ENCODE results near the gene NCKAP5. TPM values are rescaled to one million over a fixed set of nuclear protein-coding genes. Genes with fewer than 3 reads are reported as not detected.

Gene NCKAP5
- total RNA-seq, 1 donor from 2014 or later = 8.8 TPM

DNA sequence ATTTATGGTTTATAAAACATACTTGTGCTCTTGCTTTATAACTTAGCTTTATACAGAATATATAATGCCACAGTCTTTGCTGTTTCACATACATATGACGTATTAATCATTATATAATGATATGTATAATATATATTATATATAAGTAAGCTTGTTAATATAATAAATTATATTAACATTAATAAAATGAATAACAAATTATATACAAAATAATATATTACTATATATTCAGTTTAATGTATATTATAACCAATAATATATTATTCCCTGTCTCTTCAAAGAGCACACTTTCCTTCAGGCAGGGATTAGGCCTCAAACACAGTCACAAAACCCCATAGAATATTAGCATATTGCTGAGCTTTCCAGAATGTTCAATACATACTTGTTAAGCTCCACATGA is 427.6 kb downstream of the NCKAP5 start:
- no peaks in the 10 kb centered on the region for H3K27me3 ChIP-seq
- DNase-seq (ENCODE audit: extremely low spot score in 2 of 2) = no peak
- TF ChIP-seq, protein P1, sequence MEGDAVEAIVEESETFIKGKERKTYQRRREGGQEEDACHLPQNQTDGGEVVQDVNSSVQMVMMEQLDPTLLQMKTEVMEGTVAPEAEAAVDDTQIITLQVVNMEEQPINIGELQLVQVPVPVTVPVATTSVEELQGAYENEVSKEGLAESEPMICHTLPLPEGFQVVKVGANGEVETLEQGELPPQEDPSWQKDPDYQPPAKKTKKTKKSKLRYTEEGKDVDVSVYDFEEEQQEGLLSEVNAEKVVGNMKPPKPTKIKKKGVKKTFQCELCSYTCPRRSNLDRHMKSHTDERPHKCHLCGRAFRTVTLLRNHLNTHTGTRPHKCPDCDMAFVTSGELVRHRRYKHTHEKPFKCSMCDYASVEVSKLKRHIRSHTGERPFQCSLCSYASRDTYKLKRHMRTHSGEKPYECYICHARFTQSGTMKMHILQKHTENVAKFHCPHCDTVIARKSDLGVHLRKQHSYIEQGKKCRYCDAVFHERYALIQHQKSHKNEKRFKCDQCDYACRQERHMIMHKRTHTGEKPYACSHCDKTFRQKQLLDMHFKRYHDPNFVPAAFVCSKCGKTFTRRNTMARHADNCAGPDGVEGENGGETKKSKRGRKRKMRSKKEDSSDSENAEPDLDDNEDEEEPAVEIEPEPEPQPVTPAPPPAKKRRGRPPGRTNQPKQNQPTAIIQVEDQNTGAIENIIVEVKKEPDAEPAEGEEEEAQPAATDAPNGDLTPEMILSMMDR (IDR thresholded peaks at IDR 0.05) = no peak
- TF ChIP-seq POLR2AphosphoS5 (IDR thresholded peaks at IDR 0.05; ENCODE audit: insufficient read depth in 1 of 2, low read depth in 1 of 2) = no peak
- no peak for TF ChIP-seq POLR2A (IDR thresholded peaks at IDR 0.05)
- H3K4me3 ChIP-seq = no peak overlapping the region
- no peaks in the 10 kb centered on the region for H3K4me1 ChIP-seq
- no peaks in the 10 kb centered on the region for H3K9me3 ChIP-seq
- intact Hi-C loops (cut with DNase I) = no loop called here
- H3K36me3 ChIP-seq = no peaks in the 10 kb centered on the region
- H3K27ac ChIP-seq = no peak overlapping the region

DNA sequence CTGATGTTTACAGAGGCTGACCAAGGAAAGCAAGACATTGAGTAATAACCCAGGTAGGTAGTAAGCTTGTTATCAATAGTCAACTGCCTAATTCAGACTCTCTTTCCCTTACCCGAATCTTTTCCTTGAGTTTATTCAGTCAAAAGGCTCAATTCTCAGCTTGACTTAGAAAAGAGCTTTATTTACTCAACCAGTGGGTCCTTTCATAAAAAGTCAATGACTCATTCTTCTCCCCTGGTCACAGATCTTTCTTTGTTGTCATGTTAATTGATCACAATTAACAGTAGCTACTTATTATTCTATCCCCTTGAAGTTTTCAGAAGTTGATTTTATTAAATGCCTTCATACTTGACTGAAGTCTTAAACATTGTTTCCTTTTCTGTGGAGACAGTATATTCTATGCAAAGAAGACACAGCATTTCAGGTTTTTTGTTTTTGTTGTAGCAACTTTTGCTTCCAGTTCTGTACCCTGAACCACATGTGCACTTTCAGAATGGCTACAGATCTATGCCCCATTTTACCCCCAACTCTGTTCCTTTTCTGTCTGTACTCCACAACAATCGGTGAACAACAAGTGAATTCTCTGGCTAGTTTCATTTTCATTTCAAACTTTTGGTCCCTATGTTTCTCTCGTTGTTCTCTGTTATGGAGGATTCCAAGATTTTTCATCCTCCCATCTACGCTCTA is 428.3 kb downstream of the NCKAP5 start:
- no peaks in the 10 kb centered on the region for H3K4me1 ChIP-seq
- H3K36me3 ChIP-seq = no peaks in the 10 kb centered on the region
- no peak for DNase-seq (ENCODE audit: extremely low spot score in 2 of 2)
- H3K27me3 ChIP-seq = no peaks in the 10 kb centered on the region
- no peak overlapping the region for H3K27ac ChIP-seq
- H3K9me3 ChIP-seq = no peaks in the 10 kb centered on the region
- no peak for TF ChIP-seq POLR2A (IDR thresholded peaks at IDR 0.05)
- TF ChIP-seq, protein P1 (IDR thresholded peaks at IDR 0.05) = no peak
- no peak for TF ChIP-seq POLR2AphosphoS5 (IDR thresholded peaks at IDR 0.05; ENCODE audit: insufficient read depth in 1 of 2, low read depth in 1 of 2)
- H3K4me3 ChIP-seq = no peak overlapping the region
- intact Hi-C loops (cut with DNase I) = no loop called here

DNA sequence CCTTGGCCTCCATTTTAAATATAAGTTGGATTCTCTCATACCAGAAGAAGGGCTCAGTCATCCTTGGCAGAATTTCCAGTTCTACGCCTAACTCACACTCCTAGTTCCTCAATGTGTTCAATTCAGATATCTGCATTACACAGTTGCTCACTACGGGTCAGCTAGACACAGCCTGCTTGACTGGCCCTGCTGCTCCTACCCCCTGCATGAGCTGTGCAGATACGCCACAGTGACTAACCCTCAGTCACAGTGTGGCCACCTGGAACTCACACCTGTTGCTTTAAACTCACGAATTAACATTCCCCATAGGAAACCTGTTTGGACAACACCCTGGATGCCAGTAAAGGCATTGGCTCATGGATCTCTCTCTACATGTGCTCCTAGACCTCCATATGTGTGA is 429.6 kb downstream of the NCKAP5 start:
- H3K9me3 ChIP-seq = no peaks in the 10 kb centered on the region
- TF ChIP-seq POLR2A (IDR thresholded peaks at IDR 0.05) (no peak), POLR2AphosphoS5 (IDR thresholded peaks at IDR 0.05; ENCODE audit: insufficient read depth in 1 of 2, low read depth in 1 of 2) (no peak)
- TF ChIP-seq, protein P1 (IDR thresholded peaks at IDR 0.05) = no peak
- intact Hi-C loops (cut with DNase I) = no loop called here

DNA sequence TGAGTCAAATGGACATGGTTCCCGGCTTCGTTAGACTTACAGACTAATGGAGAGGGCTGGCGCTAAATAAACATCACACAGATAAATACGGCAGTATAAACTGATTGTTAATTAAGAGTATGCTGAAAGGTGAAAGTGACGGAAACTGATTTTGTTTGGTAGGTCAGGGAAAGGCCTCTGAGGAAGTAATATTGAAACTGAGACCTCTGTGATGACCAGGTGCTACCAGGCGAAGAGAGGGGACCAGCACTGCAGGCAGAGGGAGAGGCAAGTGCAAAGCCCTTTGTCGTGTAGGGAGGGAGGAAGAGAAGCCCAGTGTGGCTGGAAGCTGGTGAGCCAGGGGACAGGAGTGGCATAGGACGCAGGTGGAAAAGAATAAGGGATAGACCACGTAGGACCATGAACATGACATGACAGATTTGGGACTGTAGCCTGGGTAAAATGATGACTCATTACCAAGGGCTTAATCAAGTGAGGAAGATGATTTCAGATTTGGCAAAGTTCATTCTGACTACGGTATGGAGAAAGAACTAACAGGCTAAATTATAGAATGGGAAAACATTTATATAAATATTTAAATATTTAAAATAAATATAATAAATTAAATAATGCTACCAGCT is 433.1 kb downstream of the NCKAP5 start:
- Histone ChIP-seq H3K4me1 (no peaks in the 10 kb centered on the region), H3K4me3 (no peak overlapping the region), H3K36me3 (no peaks in the 10 kb centered on the region), H3K27ac (no peak overlapping the region), H3K27me3 (no peaks in the 10 kb centered on the region), H3K9me3 (no peaks in the 10 kb centered on the region)
- intact Hi-C loops (cut with DNase I) = no loop called here
- TF ChIP-seq POLR2AphosphoS5 (IDR thresholded peaks at IDR 0.05; ENCODE audit: insufficient read depth in 1 of 2, low read depth in 1 of 2) = no peak
- no peak for TF ChIP-seq POLR2A (IDR thresholded peaks at IDR 0.05)
- TF ChIP-seq, protein P1 (IDR thresholded peaks at IDR 0.05) = no peak
- no peak for DNase-seq (ENCODE audit: extremely low spot score in 2 of 2)

More for the DNA sequence above, 429.6 kb downstream of the NCKAP5 start:
- Histone ChIP-seq H3K27ac (no peak overlapping the region), H3K4me1 (no peaks in the 10 kb centered on the region), H3K4me3 (no peak overlapping the region), H3K36me3 (no peaks in the 10 kb centered on the region), H3K27me3 (no peaks in the 10 kb centered on the region)
- DNase-seq (ENCODE audit: extremely low spot score in 2 of 2) = no peak

All from vagina (tissue), 2 donors.